OCI-LY7 (cell line): ENCODE measurements around the gene ATP12A.

Source experiments
- EZH2phosphoT487 ChIP-seq: fragments of 200-600 bp; sonication (generic); IDR thresholded peaks from 2 replicates; pipeline ENCODE4 v1.6.1; 2018; ENCODE audit warnings: low read depth, borderline replicate concordance, mild to moderate bottlenecking, mixed run types, antibody characterized with exemption, low read length, moderate library complexity, mixed read lengths
- TF ChIP-seq, protein P1 (sequence below): fragments of 200-600 bp; sonication (generic); conservative IDR thresholded peaks from 2 replicates; pipeline ENCODE4 v1.5.1; 2014; ENCODE audit warnings: mild to moderate bottlenecking, antibody characterized with exemption, low read length, moderate library complexity, mixed read lengths

DNA sequence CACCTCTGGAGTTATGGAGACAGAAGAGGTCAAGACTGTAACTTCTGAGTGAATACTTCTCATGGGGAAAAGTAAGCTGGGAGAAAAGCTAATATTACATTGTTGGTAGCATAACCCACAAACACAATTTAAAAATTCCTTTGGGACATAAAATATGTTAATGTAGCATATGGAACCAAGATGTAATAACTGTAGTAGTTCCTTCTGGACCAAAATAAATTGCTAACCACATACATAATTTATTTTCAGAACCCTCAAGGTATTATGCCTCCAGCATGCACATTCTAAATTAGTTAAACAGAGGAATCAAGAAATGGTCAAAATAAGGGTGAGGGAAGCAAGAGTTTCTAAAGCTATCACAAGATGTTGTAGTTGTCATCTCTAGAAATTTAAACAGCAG, 79.0 kb downstream of the ATP12A start:
- TF ChIP-seq, protein P1, sequence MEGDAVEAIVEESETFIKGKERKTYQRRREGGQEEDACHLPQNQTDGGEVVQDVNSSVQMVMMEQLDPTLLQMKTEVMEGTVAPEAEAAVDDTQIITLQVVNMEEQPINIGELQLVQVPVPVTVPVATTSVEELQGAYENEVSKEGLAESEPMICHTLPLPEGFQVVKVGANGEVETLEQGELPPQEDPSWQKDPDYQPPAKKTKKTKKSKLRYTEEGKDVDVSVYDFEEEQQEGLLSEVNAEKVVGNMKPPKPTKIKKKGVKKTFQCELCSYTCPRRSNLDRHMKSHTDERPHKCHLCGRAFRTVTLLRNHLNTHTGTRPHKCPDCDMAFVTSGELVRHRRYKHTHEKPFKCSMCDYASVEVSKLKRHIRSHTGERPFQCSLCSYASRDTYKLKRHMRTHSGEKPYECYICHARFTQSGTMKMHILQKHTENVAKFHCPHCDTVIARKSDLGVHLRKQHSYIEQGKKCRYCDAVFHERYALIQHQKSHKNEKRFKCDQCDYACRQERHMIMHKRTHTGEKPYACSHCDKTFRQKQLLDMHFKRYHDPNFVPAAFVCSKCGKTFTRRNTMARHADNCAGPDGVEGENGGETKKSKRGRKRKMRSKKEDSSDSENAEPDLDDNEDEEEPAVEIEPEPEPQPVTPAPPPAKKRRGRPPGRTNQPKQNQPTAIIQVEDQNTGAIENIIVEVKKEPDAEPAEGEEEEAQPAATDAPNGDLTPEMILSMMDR = no peak
- TF ChIP-seq EZH2phosphoT487 = no peak
